HG02678 (cell line): ENCODE measurements around the gene RING1.

Source experiments
- ATAC-seq: cut with Tn5 transposase; IDR thresholded peaks from one replicate; pipeline ENCODE4 v1.9.1; 2021; ENCODE audit warnings: mild to moderate bottlenecking, moderate library complexity; ENCODE audit not compliant: unreplicated experiment

RING1 gene

DNA sequence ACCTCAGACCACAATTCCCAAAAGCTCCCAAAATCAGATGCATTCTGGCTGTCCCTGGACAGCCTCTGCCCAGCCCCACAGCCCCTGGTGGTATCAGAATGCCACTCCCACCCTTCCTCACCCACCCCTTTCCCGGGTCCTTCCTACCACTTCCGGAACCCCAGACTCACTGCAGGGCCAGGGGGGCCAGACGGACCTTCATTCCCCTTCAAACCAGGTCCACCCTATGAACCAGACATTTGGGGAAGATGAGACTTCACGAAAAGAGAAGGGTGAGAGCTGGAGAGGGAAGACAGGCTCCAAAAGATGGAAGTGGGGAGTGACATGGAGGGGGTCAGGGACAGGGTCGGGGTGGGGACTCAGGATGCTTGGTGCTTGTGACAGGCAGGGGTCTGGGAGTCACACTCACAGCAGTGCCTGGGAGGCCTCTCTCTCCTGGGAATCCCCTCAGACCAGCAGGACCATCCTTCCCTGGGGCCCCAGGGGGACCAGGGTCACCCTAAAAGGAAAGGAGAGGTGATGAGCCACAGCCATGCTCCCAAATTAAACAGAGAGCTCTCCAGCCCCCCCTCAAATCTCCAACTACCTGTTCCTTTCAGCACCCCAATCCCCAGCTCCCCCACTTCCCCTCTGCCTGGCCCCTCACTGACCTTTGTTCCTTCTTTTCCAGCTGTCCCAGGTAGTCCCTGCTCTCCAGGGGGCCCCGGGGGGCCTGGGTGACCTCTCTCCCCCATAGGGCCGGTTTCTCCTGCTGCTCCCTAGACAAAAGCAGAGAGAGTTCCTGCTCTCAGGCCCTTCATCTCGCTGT lies 36.2 kb upstream of the RING1 start:
- no peak for ATAC-seq

GRCh38 chr6:33172688-33173534 lies 35.4 kb upstream of the RING1 start:
- ATAC-seq, result no peak

- ATAC-seq, result no peak
Observed at GRCh38 chr6:33173535-33174180, 34.6 kb upstream of the RING1 start.

- no peak for ATAC-seq
Observed at GRCh38 chr6:33174784-33175183, 33.5 kb upstream of the RING1 start.

DNA sequence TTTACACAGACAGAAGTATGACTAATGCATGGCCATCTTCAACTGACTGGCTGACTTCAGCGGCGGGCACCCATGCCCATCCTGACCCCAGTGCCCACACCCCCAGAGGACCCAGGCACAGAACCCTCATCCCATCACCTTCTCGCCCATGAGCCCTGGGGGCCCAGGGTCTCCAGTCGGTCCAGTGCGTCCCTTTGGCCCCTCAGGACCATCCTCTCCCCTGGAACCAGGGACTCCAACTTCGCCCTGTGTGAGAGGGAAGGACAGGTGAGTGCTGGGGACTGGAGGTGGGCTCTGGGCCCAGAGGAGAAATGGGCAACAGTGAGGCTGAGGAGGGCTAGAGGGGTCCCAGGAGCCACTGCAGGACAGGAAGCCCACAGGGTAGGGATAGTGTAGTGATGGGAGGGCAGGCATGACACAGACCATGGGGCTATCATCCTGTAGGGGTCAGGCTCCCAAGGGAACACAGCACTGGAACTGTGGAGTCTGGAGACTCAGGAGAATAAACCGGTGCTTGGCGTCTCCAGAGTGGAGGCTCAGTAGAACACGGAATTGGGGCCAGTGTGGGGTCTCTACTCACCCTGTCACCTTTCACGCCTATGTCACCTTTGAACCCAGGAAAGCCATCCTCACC lies 32.7 kb upstream of the RING1 start:
- ATAC-seq, result no peak

DNA sequence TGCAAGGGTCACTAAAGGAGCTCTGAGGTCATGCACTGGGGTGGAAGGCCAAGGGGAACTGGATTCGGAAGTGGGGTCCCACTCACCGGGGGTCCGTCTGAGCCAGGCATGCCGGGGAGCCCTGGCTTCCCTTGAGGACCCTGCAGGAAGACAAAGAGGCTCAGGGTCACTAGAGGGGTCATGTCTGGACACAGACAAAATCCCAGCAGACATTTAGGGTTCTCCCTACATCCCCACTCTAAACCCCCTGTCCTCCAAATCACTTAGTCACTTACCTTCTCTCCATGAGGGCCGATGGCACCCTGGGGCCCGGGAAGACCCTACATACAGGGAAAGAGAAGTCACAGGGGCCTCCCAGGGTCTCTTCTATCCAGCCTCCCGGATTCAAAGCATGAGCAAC lies 31.4 kb upstream of the RING1 start:
- no peak for ATAC-seq

DNA sequence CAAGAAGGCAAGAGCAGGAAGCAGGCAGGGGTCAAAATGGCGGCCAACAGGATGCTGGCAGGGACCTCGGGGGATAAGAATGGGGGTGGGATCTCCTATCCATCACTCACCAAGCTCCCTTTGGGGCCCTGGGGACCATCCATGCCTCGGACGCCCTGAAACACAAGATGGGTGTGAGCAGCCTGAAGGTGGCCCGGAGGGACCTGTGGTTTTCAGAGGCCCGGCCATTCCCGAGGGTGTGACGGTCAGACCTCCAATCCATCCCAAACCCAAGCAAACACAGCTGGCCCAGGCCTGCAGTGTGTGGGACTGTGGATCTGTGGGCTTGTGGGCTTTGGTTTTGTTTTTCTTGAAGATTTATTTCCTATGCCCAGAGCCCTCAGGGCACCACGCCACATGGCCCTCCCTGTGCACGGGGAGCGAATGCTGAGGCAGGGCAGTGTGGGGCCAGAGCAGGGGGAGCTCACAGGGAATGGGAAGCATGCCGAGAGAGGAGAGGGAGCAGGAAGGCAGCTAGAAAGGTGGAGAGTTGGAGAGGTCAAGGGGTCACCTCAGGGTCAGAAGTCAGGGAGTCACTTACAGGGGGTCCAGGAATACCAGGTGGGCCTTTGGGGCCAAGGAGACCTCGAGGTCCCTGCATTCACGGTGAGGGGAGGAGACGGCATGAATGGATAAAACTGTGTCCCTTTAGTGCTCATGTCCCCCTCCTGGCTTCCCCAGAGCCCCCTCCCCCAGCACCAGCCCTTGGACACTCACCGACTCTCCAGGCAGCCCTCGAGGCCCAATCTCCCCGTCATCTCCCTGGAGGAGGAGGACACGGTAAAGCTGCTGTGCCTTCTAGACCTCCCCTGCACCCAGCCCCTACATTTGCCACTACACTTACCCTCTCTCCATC lies 30.5 kb upstream of the RING1 start:
- no peak for ATAC-seq

DNA sequence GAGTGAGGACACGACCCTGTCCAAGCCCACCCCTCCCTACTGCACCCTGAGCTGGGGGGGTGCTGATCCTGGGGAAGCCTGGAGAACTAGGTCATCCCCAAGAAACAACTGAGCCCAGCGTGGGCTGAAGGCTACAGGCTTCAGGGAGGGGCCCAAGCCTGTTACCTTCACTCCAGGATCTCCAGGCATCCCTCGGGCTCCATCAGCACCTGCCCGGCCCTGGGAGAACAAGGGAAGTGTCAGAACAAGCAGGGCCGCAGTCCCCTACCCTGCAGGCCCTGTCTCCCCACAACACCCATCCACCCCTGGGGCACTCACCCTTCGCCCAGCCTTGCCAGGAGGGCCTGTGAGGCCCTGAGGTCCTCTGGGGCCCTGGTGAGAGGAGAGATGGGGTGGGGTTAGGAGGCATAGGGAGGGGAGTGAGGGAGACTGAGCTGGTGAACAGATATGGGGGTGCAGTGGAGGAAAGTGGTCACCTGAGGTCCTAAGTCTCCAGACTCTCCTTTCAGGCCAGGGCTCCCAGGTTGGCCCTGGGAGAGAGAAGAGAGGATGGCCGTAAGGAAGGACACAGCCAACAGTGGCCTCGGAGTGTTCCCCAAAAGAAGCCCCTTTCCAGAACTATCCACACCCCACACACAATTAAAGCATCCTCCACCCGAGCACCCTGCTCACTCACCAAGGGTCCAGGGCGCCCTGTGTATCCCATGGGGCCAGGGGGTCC lies 29.4 kb upstream of the RING1 start:
- ATAC-seq, result no peak

DNA sequence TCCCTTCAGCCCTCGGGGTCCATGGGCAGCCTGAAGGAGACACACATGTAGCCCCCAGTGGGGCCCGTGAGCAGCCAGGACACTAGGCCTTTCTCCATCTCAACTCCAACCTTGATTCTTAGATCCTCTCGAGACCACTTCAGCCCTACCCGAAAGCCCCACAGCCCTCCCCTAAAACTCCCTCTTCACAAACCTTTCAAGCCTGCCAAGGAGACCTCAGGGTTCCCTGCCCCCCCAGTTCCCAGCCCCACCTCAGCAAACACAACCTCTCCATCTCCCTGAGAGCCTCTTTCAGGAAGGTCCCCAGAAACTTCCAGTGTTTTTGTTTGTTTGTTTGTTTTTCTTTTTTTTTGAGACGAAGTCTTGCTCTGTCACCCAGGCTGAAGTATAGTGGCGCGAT lies 27.2 kb upstream of the RING1 start:
- no peak for ATAC-seq

GRCh38 chr6:33183071-33183683 lies 25.1 kb upstream of the RING1 start:
- no peak for ATAC-seq

DNA sequence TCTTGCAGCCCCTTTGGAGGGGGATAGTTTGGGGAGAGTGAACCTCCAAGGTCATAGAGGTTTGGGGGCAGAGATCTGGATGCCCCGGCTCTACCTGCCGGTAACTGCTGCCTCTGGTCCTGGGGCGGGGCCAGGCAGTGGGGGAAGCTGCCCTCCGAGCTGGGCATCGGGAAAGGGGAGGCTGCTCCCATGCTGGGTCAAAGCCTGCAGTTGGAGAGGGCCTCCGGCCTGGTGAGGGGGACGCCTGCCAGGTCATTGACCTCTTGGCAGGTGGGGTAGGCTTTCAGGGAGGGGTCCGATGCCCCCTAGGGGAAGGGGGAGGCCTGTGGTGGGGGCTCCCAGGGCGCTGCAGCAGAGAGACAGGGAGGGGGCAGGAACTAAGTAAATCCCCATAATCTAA lies 23.1 kb upstream of the RING1 start:
- ATAC-seq, result no peak

DNA sequence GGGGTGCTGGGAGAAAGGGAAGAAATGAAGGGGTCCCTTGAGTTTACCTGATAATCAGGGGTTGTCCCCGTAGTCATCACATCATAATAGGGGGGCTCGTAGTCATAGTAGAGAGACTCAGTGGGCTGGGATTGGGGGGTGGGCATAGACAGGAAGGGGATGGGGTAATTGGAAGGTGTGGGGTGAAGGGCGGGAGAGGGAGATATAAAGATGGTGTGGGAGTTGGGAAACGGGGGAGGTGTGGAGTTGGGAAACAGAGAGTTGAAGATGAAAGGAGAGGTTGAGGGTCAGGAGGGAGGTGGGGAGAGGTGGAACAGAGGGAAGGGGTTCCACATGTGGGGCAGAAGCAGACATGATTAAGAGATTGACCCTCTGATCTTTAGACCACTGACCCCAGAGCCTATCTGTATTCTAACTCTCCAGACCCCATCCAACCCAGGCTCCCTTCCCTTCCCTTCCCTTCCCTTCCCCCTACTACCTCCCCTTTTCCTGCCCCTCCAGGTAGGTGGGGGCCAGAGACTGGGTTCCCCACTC lies 22.6 kb upstream of the RING1 start:
- ATAC-seq, result no peak

DNA sequence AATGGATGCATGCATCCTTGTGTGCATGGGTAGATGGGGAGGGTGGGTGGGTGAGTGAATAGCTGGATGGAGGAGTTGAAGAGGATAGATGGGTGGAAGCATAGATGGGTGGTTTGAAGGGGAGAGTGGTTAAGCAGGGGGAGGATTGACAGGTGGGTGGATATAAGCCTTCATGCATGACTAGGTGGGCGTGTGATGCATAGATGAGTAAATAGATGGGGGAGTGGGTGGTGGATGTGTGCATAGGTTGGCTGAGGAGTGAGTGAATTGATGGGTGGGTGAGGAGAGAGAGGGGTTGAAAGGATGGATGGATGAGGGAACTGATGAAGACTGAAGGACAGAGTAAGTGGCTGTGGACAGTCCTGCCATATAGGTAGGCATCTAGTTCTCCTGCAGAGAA lies 20.5 kb upstream of the RING1 start:
- ATAC-seq, result no peak

DNA sequence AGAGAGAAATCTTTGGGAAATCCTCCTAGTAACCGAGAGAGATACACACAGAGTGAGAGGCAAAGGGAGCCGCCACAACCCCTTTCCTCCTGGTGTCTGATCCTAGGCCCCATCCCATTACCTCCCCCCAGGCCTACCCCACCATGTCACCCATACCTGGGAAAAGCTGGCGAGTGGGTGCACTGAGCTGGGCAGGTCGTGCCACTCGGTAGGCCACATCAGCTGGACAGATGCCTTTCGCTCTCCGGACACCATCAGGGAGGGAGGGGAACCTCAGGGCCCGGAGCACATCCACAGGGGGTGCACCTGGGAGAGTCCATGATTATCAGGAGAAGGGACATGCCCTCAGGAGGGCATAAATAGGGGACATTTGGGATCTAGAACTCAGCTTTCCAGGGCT lies 19.1 kb upstream of the RING1 start:
- ATAC-seq, result no peak

GRCh38 chr6:33189625-33190448 lies 18.5 kb upstream of the RING1 start:
- ATAC-seq, result no peak

- no peak for ATAC-seq
Observed at GRCh38 chr6:33190504-33191107, 17.7 kb upstream of the RING1 start.

- no peak for ATAC-seq
Observed at GRCh38 chr6:33191383-33192104, 16.8 kb upstream of the RING1 start.
